ENCODE measurements around the gene RFTN1.

The RFTN1 gene

GRCh38 chr3:16359331-16359730, 154.2 kb downstream of the RFTN1 start:
- DNase-seq (ENCODE audit: low spot score): no peak
- Histone ChIP-seq H3K79me1 (ENCODE audit: low read depth, low read length) (no peaks in the 10 kb centered on the region), H2BK12ac (ENCODE audit: low read length) (no peak overlapping the region), H3K4ac (ENCODE audit: low read length) (no peak overlapping the region), H3K27me3 (ENCODE audit: control insufficient read depth in 3 of 3, insufficient read depth in 3 of 3, low read depth in 1 of 3, low read length in 3 of 3) (no peaks in the 10 kb centered on the region), H2AK5ac (ENCODE audit: low read depth, low read length) (no peak overlapping the region), H3K4me2 (ENCODE audit: insufficient read depth, low read length, poor library complexity, severe bottlenecking) (no peak overlapping the region), H3K23ac (ENCODE audit: low read depth, low read length, poor library complexity) (no peak overlapping the region), H3K4me3 (ENCODE audit: low read length in 2 of 2) (no peak overlapping the region), H3K36me3 (replicated peaks in 1 of 2; ENCODE audit: control insufficient read depth in 2 of 2, insufficient read depth in 2 of 2, low read length in 2 of 2) (peaks cover 0 to 1% of the 10 kb centered on the region in 2 donors), H3K27ac (replicated peaks; ENCODE audit: low read length) (no peak overlapping the region), H2BK5ac (ENCODE audit: low read length) (no peak overlapping the region), H3K14ac (ENCODE audit: low read length) (no peak overlapping the region), H3K9me3 (replicated peaks in 1 of 2; ENCODE audit: control insufficient read depth in 2 of 2, insufficient read depth in 1 of 2, low read depth in 1 of 2, low read length in 2 of 2) (no peaks in the 10 kb centered on the region), H3K4me1 (ENCODE audit: control insufficient read depth in 2 of 2, insufficient read depth in 1 of 2, low read depth in 1 of 2, low read length in 2 of 2) (peaks cover 1 to 4% of the 10 kb centered on the region in 2 donors), H2BK120ac (ENCODE audit: low read depth, low read length) (no peak overlapping the region), H2BK15ac (ENCODE audit: low read length) (no peak overlapping the region), H4K8ac (ENCODE audit: low read depth, low read length) (no peak overlapping the region), H3K9ac (ENCODE audit: low read depth, low read length, poor library complexity) (no peak overlapping the region), H2AFZ (ENCODE audit: low read length) (no peak overlapping the region), H4K91ac (ENCODE audit: low read depth, low read length, poor library complexity) (no peak overlapping the region), H3K18ac (ENCODE audit: low read length) (no peak overlapping the region)
- WGBS, 2 donors (ENCODE audit: extremely low coverage in 2 of 2, insufficient read length in 2 of 2, insufficient replicate concordance in 1 of 2): no CpG with 5 or more reads among the region's 4 CpGs

- H3K27me3 ChIP-seq (ENCODE audit: control insufficient read depth in 3 of 3, insufficient read depth in 3 of 3, low read depth in 1 of 3, low read length in 3 of 3): no peaks in the 10 kb centered on the region
- no CpG with 5 or more reads among the region's 3 CpGs for WGBS, 2 donors (ENCODE audit: extremely low coverage in 2 of 2, insufficient read length in 2 of 2, insufficient replicate concordance in 1 of 2)
- H3K4me2 ChIP-seq (ENCODE audit: insufficient read depth, low read length, poor library complexity, severe bottlenecking): no peak overlapping the region
Measured at GRCh38 chr3:16358336-16358735, 155.2 kb downstream of the RFTN1 start.

GRCh38 chr3:16357186-16358121, 156.0 kb downstream of the RFTN1 start:
- Histone ChIP-seq H3K4me3 (ENCODE audit: low read length in 2 of 2) (no peak overlapping the region), H3K27me3 (ENCODE audit: control insufficient read depth in 3 of 3, insufficient read depth in 3 of 3, low read depth in 1 of 3, low read length in 3 of 3) (no peaks in the 10 kb centered on the region), H3K4me2 (ENCODE audit: insufficient read depth, low read length, poor library complexity, severe bottlenecking) (no peak overlapping the region), H2BK12ac (ENCODE audit: low read length) (no peak overlapping the region), H2BK120ac (ENCODE audit: low read depth, low read length) (no peak overlapping the region), H4K8ac (ENCODE audit: low read depth, low read length) (no peak overlapping the region), H3K23ac (ENCODE audit: low read depth, low read length, poor library complexity) (no peak overlapping the region), H3K9me3 (replicated peaks in 1 of 2; ENCODE audit: control insufficient read depth in 2 of 2, insufficient read depth in 1 of 2, low read depth in 1 of 2, low read length in 2 of 2) (no peaks in the 10 kb centered on the region), H3K27ac (replicated peaks; ENCODE audit: low read length) (no peak overlapping the region), H3K4ac (ENCODE audit: low read length) (no peak overlapping the region), H3K9ac (ENCODE audit: low read depth, low read length, poor library complexity) (no peak overlapping the region), H2AFZ (ENCODE audit: low read length) (no peak overlapping the region), H2AK5ac (ENCODE audit: low read depth, low read length) (no peak overlapping the region), H3K36me3 (replicated peaks in 1 of 2; ENCODE audit: control insufficient read depth in 2 of 2, insufficient read depth in 2 of 2, low read length in 2 of 2) (peaks cover 0 to 3% of the 10 kb centered on the region in 2 donors), H3K18ac (ENCODE audit: low read length) (peak overlapping the region; percentile 32), H3K4me1 (ENCODE audit: control insufficient read depth in 2 of 2, insufficient read depth in 1 of 2, low read depth in 1 of 2, low read length in 2 of 2) (peaks cover 2 to 7% of the 10 kb centered on the region in 2 donors), H4K91ac (ENCODE audit: low read depth, low read length, poor library complexity) (no peak overlapping the region), H3K14ac (ENCODE audit: low read length) (no peak overlapping the region), H2BK15ac (ENCODE audit: low read length) (no peak overlapping the region), H2BK5ac (ENCODE audit: low read length) (no peak overlapping the region), H3K79me1 (ENCODE audit: low read depth, low read length) (no peaks in the 10 kb centered on the region)
- no CpG with 5 or more reads among the region's 9 CpGs for WGBS, 2 donors (ENCODE audit: extremely low coverage in 2 of 2, insufficient read length in 2 of 2, insufficient replicate concordance in 1 of 2)
- no peak for DNase-seq (ENCODE audit: low spot score)

More at GRCh38 chr3:16358336-16358735, 155.2 kb downstream of the RFTN1 start:
- Histone ChIP-seq H3K14ac (ENCODE audit: low read length) (no peak overlapping the region), H2AFZ (ENCODE audit: low read length) (no peak overlapping the region), H3K4me3 (ENCODE audit: low read length in 2 of 2) (no peak overlapping the region), H3K23ac (ENCODE audit: low read depth, low read length, poor library complexity) (no peak overlapping the region), H2BK12ac (ENCODE audit: low read length) (no peak overlapping the region), H2BK5ac (ENCODE audit: low read length) (no peak overlapping the region), H3K79me1 (ENCODE audit: low read depth, low read length) (no peaks in the 10 kb centered on the region), H3K4ac (ENCODE audit: low read length) (no peak overlapping the region), H3K9me3 (replicated peaks in 1 of 2; ENCODE audit: control insufficient read depth in 2 of 2, insufficient read depth in 1 of 2, low read depth in 1 of 2, low read length in 2 of 2) (no peaks in the 10 kb centered on the region), H3K9ac (ENCODE audit: low read depth, low read length, poor library complexity) (no peak overlapping the region), H3K36me3 (replicated peaks in 1 of 2; ENCODE audit: control insufficient read depth in 2 of 2, insufficient read depth in 2 of 2, low read length in 2 of 2) (peaks cover 0 to 3% of the 10 kb centered on the region in 2 donors), H4K91ac (ENCODE audit: low read depth, low read length, poor library complexity) (no peak overlapping the region), H2AK5ac (ENCODE audit: low read depth, low read length) (no peak overlapping the region), H2BK15ac (ENCODE audit: low read length) (no peak overlapping the region), H3K27ac (replicated peaks; ENCODE audit: low read length) (no peak overlapping the region), H2BK120ac (ENCODE audit: low read depth, low read length) (no peak overlapping the region), H3K4me1 (ENCODE audit: control insufficient read depth in 2 of 2, insufficient read depth in 1 of 2, low read depth in 1 of 2, low read length in 2 of 2) (peaks cover 1 to 7% of the 10 kb centered on the region in 2 donors), H3K18ac (ENCODE audit: low read length) (no peak overlapping the region), H4K8ac (ENCODE audit: low read depth, low read length) (no peak overlapping the region)
- no peak for DNase-seq (ENCODE audit: low spot score)

- Histone ChIP-seq H3K27me3 (ENCODE audit: control insufficient read depth in 3 of 3, insufficient read depth in 3 of 3, low read depth in 1 of 3, low read length in 3 of 3) (no peaks in the 10 kb centered on the region), H2AK5ac (ENCODE audit: low read depth, low read length) (no peak overlapping the region), H3K4ac (ENCODE audit: low read length) (no peak overlapping the region), H3K79me1 (ENCODE audit: low read depth, low read length) (no peaks in the 10 kb centered on the region), H4K91ac (ENCODE audit: low read depth, low read length, poor library complexity) (no peak overlapping the region), H2BK12ac (ENCODE audit: low read length) (no peak overlapping the region), H3K9ac (ENCODE audit: low read depth, low read length, poor library complexity) (no peak overlapping the region), H3K9me3 (replicated peaks in 1 of 2; ENCODE audit: control insufficient read depth in 2 of 2, insufficient read depth in 1 of 2, low read depth in 1 of 2, low read length in 2 of 2) (no peaks in the 10 kb centered on the region), H3K18ac (ENCODE audit: low read length) (no peak overlapping the region), H3K4me1 (ENCODE audit: control insufficient read depth in 2 of 2, insufficient read depth in 1 of 2, low read depth in 1 of 2, low read length in 2 of 2) (peaks cover 2 to 7% of the 10 kb centered on the region in 2 donors), H3K4me2 (ENCODE audit: insufficient read depth, low read length, poor library complexity, severe bottlenecking) (no peak overlapping the region), H3K27ac (replicated peaks; ENCODE audit: low read length) (no peak overlapping the region), H2AFZ (ENCODE audit: low read length) (no peak overlapping the region), H3K23ac (ENCODE audit: low read depth, low read length, poor library complexity) (no peak overlapping the region), H3K36me3 (replicated peaks in 1 of 2; ENCODE audit: control insufficient read depth in 2 of 2, insufficient read depth in 2 of 2, low read length in 2 of 2) (peaks cover 0 to 3% of the 10 kb centered on the region in 2 donors), H2BK15ac (ENCODE audit: low read length) (no peak overlapping the region), H2BK120ac (ENCODE audit: low read depth, low read length) (no peak overlapping the region), H3K14ac (ENCODE audit: low read length) (no peak overlapping the region), H2BK5ac (ENCODE audit: low read length) (no peak overlapping the region), H4K8ac (ENCODE audit: low read depth, low read length) (no peak overlapping the region), H3K4me3 (ENCODE audit: low read length in 2 of 2) (no peak overlapping the region)
- DNase-seq (ENCODE audit: low spot score): no peak
- no CpG with 5 or more reads among the region's 6 CpGs for WGBS, 2 donors (ENCODE audit: extremely low coverage in 2 of 2, insufficient read length in 2 of 2, insufficient replicate concordance in 1 of 2)
Measured at GRCh38 chr3:16355828-16356227, 157.7 kb downstream of the RFTN1 start.

Data from neuronal stem cell (in vitro differentiated cells).